Measurements from ENCODE around the gene PRKACG.
"Not testable (repeated sequence)": the region's sequence is repeated elsewhere in the genome, so short reads cannot be mapped to it uniquely, and the experiment has no call there.

PRKACG gene

GRCh38 chr9:69014013-69014412 lies at the start of gene PRKACG:
Gene PRKACG, minus strand, starts transcription at chr9:69014113. Its CDS starts 21 bp downstream, at chr9:69014092.
- no peak for DNase-seq (ENCODE audit: low read depth in 2 of 2)

- DNase-seq (ENCODE audit: low read depth in 2 of 2): no peak
Observed at GRCh38 chr9:69062195-69062594, 48.3 kb upstream of the PRKACG start.

GRCh38 chr9:69060766-69061165 lies 46.9 kb upstream of the PRKACG start:
- DNase-seq (ENCODE audit: low read depth in 2 of 2): no peak

GRCh38 chr9:69058101-69058500 lies 44.2 kb upstream of the PRKACG start:
- DNase-seq (ENCODE audit: low read depth in 2 of 2): no peak

GRCh38 chr9:69056191-69056815 lies 42.4 kb upstream of the PRKACG start:
- no peak for DNase-seq (ENCODE audit: low read depth in 2 of 2)

- no peak for DNase-seq (ENCODE audit: low read depth in 2 of 2)
Observed at GRCh38 chr9:69054989-69055388, 41.1 kb upstream of the PRKACG start.

- DNase-seq (ENCODE audit: low read depth in 2 of 2): not testable (repeated sequence)
Observed at GRCh38 chr9:69050936-69051335, 37.0 kb upstream of the PRKACG start.

- DNase-seq (ENCODE audit: low read depth in 2 of 2): no peak
Observed at GRCh38 chr9:69049094-69049493, 35.2 kb upstream of the PRKACG start.

GRCh38 chr9:69047371-69047770 lies 33.5 kb upstream of the PRKACG start:
- no peak for DNase-seq (ENCODE audit: low read depth in 2 of 2)

- DNase-seq (ENCODE audit: low read depth in 2 of 2): no peak
Observed at GRCh38 chr9:69046723-69047122, 32.8 kb upstream of the PRKACG start.

- no peak for DNase-seq (ENCODE audit: low read depth in 2 of 2)
Observed at GRCh38 chr9:69045821-69046220, 31.9 kb upstream of the PRKACG start.

- DNase-seq (ENCODE audit: low read depth in 2 of 2): no peak
Observed at GRCh38 chr9:69044240-69045219, 30.6 kb upstream of the PRKACG start.

- no peak for DNase-seq (ENCODE audit: low read depth in 2 of 2)
Observed at GRCh38 chr9:69040646-69041045, 26.7 kb upstream of the PRKACG start.

- DNase-seq (ENCODE audit: low read depth in 2 of 2): no peak
Observed at GRCh38 chr9:69036799-69037198, 22.9 kb upstream of the PRKACG start.

- peak in 1 of 2 donors; percentile 18 for DNase-seq (ENCODE audit: low read depth in 2 of 2)
Observed at GRCh38 chr9:69036309-69036708, 22.4 kb upstream of the PRKACG start.

GRCh38 chr9:69035438-69036308 lies 21.8 kb upstream of the PRKACG start, which contains the start of gene FXN:
Gene FXN, plus strand, starts transcription at chr9:69035752. Its CDS starts 31 bp downstream, at chr9:69035783.
- peak; percentile 75 to 76 for DNase-seq (ENCODE audit: low read depth in 2 of 2)

GRCh38 chr9:69034071-69034470 lies 20.2 kb upstream of the PRKACG start:
- DNase-seq (ENCODE audit: low read depth in 2 of 2): no peak

GRCh38 chr9:69030851-69031645 lies 17.1 kb upstream of the PRKACG start:
- DNase-seq (ENCODE audit: low read depth in 2 of 2): no peak

- DNase-seq (ENCODE audit: low read depth in 2 of 2): no peak
Observed at GRCh38 chr9:69029535-69029934, 15.6 kb upstream of the PRKACG start.

- DNase-seq (ENCODE audit: low read depth in 2 of 2): peak in 1 of 2 donors; percentile 13
Observed at GRCh38 chr9:69028754-69029153, 14.8 kb upstream of the PRKACG start.
